SU-DHL-6 (cell line): ENCODE measurements around the gene PASK.

Experiments
- H2AFZ ChIP-seq: fragments of 200-600 bp; sonication (generic); 2 replicates; pipeline ENCODE4 v1.6.1; 2014; ENCODE audit warnings: low read depth, mild to moderate bottlenecking, moderate library complexity, mixed read lengths, antibody characterized with exemption, low read length; ENCODE audit not compliant: severe bottlenecking
- H3F3A ChIP-seq: fragments of 200-600 bp; shearing (Covaris generic); 2 replicates; pipeline ENCODE4 v1.6.0; 2016; ENCODE audit warnings: antibody characterized with exemption, mild to moderate bottlenecking; ENCODE audit not compliant: insufficient read depth
- H3K27ac ChIP-seq: fragments of 200-600 bp; sonication (generic); 2 replicates; pipeline ENCODE4 v1.5.1; 2016; ENCODE audit warnings: low read depth, mild to moderate bottlenecking, low read length, moderate library complexity, mixed read lengths
- H3K27me3 ChIP-seq: fragments of 200-600 bp; sonication (generic), shearing (Covaris generic); 2 replicates; pipeline ENCODE4 v1.6.0; 2014; ENCODE audit warnings: mild to moderate bottlenecking, low read length
- H3K36me3 ChIP-seq: fragments of 200-600 bp; sonication (generic); 2 replicates; pipeline ENCODE4 v1.6.1; 2014; ENCODE audit warnings: mild to moderate bottlenecking, low read length, mixed read lengths
- H3K4me2 ChIP-seq: fragments of 300-600, 200-600 bp; shearing (Covaris generic), sonication (generic); 2 replicates; pipeline ENCODE4 v1.6.0; 2014; ENCODE audit warnings: low read length, low read depth, mild to moderate bottlenecking; ENCODE audit not compliant: poor library complexity, severe bottlenecking
- H3K4me3 ChIP-seq: fragments of 200-600 bp; sonication (generic); 2 replicates; pipeline ENCODE4 v1.5.1; 2014; ENCODE audit warnings: antibody characterized with exemption, low read length, mild to moderate bottlenecking, mixed read lengths; ENCODE audit not compliant: insufficient read depth, poor library complexity, severe bottlenecking
- H3K79me2 ChIP-seq: fragments of 200-600 bp; sonication (generic); 2 replicates; pipeline ENCODE4 v1.6.1; 2014; ENCODE audit warnings: mild to moderate bottlenecking, low read length, moderate library complexity; ENCODE audit not compliant: insufficient read depth
- H3K9ac ChIP-seq: fragments of 200-600 bp; sonication (generic); 2 replicates; pipeline ENCODE4 v1.7.0; 2014; ENCODE audit warnings: mild to moderate bottlenecking, low read length
- H3K9me2 ChIP-seq: fragments of 200-600 bp; sonication (generic); replicated peaks from 2 replicates; pipeline ENCODE4 v1.6.1; 2014; ENCODE audit warnings: low read length; ENCODE audit not compliant: insufficient read depth
- H3K9me3 ChIP-seq: fragments of 200-600 bp; sonication (generic); 2 replicates; pipeline ENCODE4 v1.6.1; 2014; ENCODE audit warnings: low read length, mixed read lengths; ENCODE audit not compliant: insufficient read depth
- H4K20me1 ChIP-seq: fragments of 200-600 bp; sonication (generic); 2 replicates; pipeline ENCODE4 v1.6.1; 2014; ENCODE audit warnings: low read depth, mild to moderate bottlenecking, antibody characterized with exemption, low read length, moderate library complexity, mixed read lengths
- EZH2phosphoT487 ChIP-seq: fragments of 200-600 bp; sonication (generic), shearing (Covaris generic); conservative IDR thresholded peaks from 2 replicates; pipeline ENCODE4 v1.6.1; 2018; ENCODE audit warnings: mild to moderate bottlenecking, antibody characterized with exemption, low read length, moderate library complexity, mixed read lengths
- TF ChIP-seq, protein P1 (sequence below): fragments of 200-600 bp; sonication (generic); IDR thresholded peaks from one replicate; pipeline ENCODE4 v1.5.1; 2017; ENCODE audit warnings: antibody characterized with exemption, mild to moderate bottlenecking, low read length, moderate library complexity; ENCODE audit not compliant: insufficient read depth, poor library complexity, severe bottlenecking

Gene PASK

DNA sequence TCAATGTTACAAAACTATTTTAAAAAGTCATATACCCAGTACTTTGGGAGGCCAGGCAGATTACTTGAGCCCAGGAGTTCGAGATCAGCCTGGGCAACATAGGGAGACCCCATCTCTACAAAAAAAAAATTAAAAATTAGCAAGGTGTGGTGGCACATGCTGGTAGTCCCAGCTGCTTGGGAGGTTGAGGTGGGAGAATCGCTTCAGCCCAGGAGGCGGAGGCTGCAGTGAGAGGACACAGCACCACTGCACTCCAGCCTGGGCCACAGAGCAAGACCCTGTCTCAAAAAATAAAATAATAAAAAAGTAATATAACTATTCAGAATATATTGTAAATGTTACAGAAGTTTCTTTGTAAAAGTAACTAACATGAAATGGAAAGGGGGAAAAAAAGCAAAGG lies 1.9 kb downstream of the PASK start:
- peaks cover 4% of the 10 kb centered on the region; the same call in 1 of the 2 replicates for H4K20me1 ChIP-seq
- no peaks in the 10 kb centered on the region for H3K36me3 ChIP-seq
- no peak overlapping the region for H3K4me3 ChIP-seq
- no peaks in the 10 kb centered on the region for H3K27me3 ChIP-seq
- H3K9me3 ChIP-seq = no peaks in the 10 kb centered on the region
- H3K9ac ChIP-seq = no peak overlapping the region
- H3F3A ChIP-seq = 0 out of 2 replicates have a peak, but pooled peaks cover 6% of the 10 kb centered on the region
- peak overlapping the region; percentile 16 for H3K4me2 ChIP-seq
- H3K9me2 ChIP-seq = no peaks in the 10 kb centered on the region
- no peak overlapping the region for H3K27ac ChIP-seq
- peaks cover 42% of the 10 kb centered on the region for H3K79me2 ChIP-seq
- no peak overlapping the region for H2AFZ ChIP-seq
- no peak for TF ChIP-seq EZH2phosphoT487
- TF ChIP-seq, protein P1, sequence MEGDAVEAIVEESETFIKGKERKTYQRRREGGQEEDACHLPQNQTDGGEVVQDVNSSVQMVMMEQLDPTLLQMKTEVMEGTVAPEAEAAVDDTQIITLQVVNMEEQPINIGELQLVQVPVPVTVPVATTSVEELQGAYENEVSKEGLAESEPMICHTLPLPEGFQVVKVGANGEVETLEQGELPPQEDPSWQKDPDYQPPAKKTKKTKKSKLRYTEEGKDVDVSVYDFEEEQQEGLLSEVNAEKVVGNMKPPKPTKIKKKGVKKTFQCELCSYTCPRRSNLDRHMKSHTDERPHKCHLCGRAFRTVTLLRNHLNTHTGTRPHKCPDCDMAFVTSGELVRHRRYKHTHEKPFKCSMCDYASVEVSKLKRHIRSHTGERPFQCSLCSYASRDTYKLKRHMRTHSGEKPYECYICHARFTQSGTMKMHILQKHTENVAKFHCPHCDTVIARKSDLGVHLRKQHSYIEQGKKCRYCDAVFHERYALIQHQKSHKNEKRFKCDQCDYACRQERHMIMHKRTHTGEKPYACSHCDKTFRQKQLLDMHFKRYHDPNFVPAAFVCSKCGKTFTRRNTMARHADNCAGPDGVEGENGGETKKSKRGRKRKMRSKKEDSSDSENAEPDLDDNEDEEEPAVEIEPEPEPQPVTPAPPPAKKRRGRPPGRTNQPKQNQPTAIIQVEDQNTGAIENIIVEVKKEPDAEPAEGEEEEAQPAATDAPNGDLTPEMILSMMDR = no peak

DNA sequence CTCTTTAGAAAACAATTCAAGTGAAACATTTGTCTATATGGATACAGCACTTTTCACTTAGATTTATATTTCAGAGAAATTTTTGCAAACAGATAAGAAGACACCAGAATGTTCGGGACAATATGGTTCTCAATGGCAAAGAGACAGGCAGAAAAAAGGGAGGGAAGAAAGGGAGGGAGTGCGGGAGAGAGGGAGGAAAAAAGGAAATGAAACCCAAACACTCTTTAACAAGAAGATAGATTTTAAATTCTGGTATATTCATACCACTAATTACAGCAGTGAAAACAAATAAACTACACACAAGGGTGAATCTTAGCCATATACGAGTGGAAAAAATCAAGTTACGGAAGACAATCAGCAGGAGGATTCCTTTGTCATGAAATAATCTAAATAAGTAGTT lies 3.0 kb downstream of the PASK start:
- H3K9ac ChIP-seq = no peak overlapping the region
- H2AFZ ChIP-seq = no peak overlapping the region
- no peak overlapping the region for H3K4me3 ChIP-seq
- H3K36me3 ChIP-seq = no peaks in the 10 kb centered on the region
- TF ChIP-seq, protein P1 = no peak
- TF ChIP-seq EZH2phosphoT487 = no peak
- no peaks in the 10 kb centered on the region for H3K9me3 ChIP-seq
- no peak overlapping the region for H3K27ac ChIP-seq
- H3K4me2 ChIP-seq = peak overlapping the region; percentile 16
- H3F3A ChIP-seq = 0 out of 2 replicates have a peak, but pooled peaks cover 6% of the 10 kb centered on the region
- peaks cover 31% of the 10 kb centered on the region for H3K79me2 ChIP-seq
- H3K27me3 ChIP-seq = no peaks in the 10 kb centered on the region
- H3K9me2 ChIP-seq = no peaks in the 10 kb centered on the region
- peaks cover 4% of the 10 kb centered on the region; the same call in 1 of the 2 replicates for H4K20me1 ChIP-seq

DNA sequence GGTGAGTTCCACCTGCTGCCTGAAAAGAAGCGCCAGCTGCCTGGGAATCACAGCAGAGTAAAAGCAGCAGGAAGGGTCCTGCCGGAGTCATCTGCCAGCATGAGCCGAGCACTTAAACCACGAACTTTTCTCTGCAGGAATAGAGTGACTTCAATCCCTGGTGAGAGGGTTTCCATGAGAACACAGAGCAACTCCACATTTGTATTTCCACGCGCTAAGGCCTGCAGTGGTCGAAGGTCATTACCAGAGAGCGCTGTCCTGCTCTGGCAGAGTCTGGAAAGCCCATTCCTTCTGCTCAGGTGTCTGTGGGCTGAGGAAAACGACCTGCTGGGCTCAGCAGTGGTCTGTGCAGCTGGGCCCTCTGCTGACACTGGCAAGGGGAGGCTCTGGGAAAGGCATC lies 6.7 kb downstream of the PASK start:
- Histone ChIP-seq H4K20me1 (0 out of 2 replicates have a peak, but pooled peaks cover 4% of the 10 kb centered on the region), H3K36me3 (no peaks in the 10 kb centered on the region), H3K27ac (no peak overlapping the region), H3K9me2 (no peaks in the 10 kb centered on the region), H3K79me2 (peaks cover 12% of the 10 kb centered on the region), H3K27me3 (no peaks in the 10 kb centered on the region), H3K4me3 (no peak overlapping the region), H2AFZ (no peak overlapping the region), H3K4me2 (no peak overlapping the region), H3F3A (0 out of 2 replicates have a peak, but pooled peaks cover 6% of the 10 kb centered on the region), H3K9me3 (no peaks in the 10 kb centered on the region), H3K9ac (no peak overlapping the region)
- TF ChIP-seq EZH2phosphoT487 = no peak
- TF ChIP-seq, protein P1 = no peak
